RWPE1 (cell line): ENCODE data around the gene PTPRN2.
"Not testable (repeated sequence)": the region's sequence is repeated elsewhere in the genome, so short reads cannot be mapped to it uniquely, and the experiment has no call there.

ENCODE experiments used
- CTCF ChIA-PET: fragments of 350-600 bp; sonication (Branson Sonifier 250); formaldehyde crosslinking; extraction: SDS; loops from one replicate; lab custom pipeline; 2021; lab: Yijun Ruan, JAX
- POLR2A ChIA-PET: fragments of 400-600 bp; formaldehyde crosslinking; extraction: SDS; loops from one replicate; lab custom pipeline; 2020; ENCODE audit warnings: antibody characterized with exemption; ENCODE audit not compliant: low non-redundant PET; lab: Yijun Ruan, JAX
- DNase-seq: peaks from one replicate; pipeline ENCODE4 v3.0.0; 2012; ENCODE audit warnings: low spot score
- H3K27ac ChIP-seq: fragments of 450-650 bp; 2 replicates; pipeline ENCODE4 v1.5.1; 2017
- TF ChIP-seq, protein P1 (sequence below): fragments of 450-650 bp; conservative IDR thresholded peaks from 2 replicates; pipeline ENCODE4 v1.5.1; 2017; ENCODE audit warnings: low read depth, mild to moderate bottlenecking

The PTPRN2 gene

DNA sequence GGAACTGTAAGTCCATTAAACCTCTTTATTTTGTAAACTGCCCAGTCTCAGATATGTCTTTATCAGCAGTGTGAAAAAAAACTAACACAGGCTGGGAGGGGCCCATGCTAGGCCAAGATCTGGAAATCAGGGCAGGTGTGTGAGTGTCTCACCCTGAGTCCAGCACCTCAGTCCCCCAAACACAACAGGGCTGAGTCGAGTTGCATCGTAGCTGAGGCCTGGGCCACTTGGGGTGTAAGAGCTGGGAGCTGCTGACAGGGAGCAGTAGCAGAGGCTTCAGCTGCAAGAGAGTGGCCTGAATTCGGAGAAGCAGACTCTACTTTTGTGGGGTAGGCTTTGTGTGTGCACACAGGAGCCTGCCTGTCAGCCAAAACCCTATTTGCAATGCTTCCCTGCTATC is 553.1 kb downstream of the PTPRN2 start:
- TF ChIP-seq, protein P1, sequence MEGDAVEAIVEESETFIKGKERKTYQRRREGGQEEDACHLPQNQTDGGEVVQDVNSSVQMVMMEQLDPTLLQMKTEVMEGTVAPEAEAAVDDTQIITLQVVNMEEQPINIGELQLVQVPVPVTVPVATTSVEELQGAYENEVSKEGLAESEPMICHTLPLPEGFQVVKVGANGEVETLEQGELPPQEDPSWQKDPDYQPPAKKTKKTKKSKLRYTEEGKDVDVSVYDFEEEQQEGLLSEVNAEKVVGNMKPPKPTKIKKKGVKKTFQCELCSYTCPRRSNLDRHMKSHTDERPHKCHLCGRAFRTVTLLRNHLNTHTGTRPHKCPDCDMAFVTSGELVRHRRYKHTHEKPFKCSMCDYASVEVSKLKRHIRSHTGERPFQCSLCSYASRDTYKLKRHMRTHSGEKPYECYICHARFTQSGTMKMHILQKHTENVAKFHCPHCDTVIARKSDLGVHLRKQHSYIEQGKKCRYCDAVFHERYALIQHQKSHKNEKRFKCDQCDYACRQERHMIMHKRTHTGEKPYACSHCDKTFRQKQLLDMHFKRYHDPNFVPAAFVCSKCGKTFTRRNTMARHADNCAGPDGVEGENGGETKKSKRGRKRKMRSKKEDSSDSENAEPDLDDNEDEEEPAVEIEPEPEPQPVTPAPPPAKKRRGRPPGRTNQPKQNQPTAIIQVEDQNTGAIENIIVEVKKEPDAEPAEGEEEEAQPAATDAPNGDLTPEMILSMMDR, result no peak
- ChIA-PET POLR2A (no interaction called here), CTCF (no interaction called here)
- no peak for DNase-seq
- no peak overlapping the region for H3K27ac ChIP-seq

DNA sequence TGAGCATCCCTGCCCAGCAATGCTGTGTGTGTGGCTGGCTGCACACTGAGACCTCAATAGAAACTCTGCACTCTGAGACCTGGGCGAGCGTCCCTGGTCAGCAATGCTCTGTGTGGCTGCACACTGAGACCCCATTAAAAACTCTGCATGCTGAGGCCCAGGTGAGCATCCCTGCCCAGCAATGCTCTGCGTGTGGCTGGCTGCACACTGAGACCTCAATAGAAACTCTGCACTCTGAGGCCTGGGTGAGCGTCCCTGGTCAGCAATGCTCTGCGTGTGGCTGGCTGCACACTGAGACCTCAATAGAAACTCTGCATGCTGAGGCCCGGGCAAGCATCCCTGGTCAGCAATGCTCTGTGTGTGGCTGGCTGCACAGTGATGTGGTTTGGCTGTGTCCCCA is 553.7 kb downstream of the PTPRN2 start:
- H3K27ac ChIP-seq, POLR2A ChIA-PET, DNase-seq: not testable (repeated sequence)

DNA sequence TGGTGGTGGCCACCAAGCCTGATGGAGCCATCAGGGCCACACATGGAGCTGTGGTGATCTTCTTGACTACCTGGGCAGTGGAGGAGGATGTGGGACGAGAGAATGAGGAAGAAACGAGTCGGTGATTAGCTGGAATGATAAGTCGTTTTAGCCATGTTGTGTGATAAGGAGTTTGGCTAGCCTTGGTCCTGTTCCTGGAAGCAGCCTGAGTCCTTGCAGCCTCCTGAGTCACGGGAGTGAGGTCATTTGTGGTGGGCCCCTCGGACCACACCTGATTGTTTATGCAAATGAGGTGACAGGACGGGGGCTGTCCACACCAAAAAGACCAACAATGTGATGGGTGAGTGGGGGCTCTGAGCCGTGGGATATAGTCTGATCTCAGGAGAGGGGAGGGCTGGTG is 554.4 kb downstream of the PTPRN2 start:
- DNase-seq, result no peak
- TF ChIP-seq, protein P1, result no peak
- H3K27ac ChIP-seq, result no peak overlapping the region
- ChIA-PET POLR2A (no interaction called here), CTCF (no interaction called here)

More for the DNA sequence above, 553.7 kb downstream of the PTPRN2 start:
- CTCF ChIA-PET, result not testable (repeated sequence)

DNA sequence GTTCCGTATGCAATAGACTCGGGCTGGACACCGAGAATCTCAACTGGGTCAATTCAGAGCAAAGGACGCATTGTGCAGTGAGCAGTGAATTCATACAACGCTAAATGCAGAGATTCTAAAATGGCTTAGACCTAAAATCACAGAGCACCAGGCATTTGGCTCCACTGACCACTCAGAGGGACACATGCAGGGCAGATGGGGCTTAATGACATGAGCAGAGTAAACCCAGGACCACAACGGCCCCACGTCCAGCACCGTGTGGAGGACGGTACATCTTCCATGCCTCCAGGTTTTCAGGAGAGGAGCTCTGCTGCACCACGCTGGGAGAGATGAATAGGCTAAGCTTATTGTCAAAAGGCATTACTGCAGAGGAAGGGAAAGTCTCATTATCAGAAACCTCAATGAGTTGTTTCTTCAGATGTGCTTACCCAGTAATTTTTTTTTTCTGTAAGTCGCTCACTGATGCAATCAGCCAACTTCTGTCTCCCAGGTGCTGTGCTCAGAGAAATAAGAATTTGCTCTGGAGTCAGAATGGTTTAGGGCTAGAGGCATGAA is 555.0 kb downstream of the PTPRN2 start:
- H3K27ac ChIP-seq, result no peak overlapping the region
- ChIA-PET CTCF (no interaction called here), POLR2A (no interaction called here)
- DNase-seq, result no peak
- TF ChIP-seq, protein P1, result no peak

DNA sequence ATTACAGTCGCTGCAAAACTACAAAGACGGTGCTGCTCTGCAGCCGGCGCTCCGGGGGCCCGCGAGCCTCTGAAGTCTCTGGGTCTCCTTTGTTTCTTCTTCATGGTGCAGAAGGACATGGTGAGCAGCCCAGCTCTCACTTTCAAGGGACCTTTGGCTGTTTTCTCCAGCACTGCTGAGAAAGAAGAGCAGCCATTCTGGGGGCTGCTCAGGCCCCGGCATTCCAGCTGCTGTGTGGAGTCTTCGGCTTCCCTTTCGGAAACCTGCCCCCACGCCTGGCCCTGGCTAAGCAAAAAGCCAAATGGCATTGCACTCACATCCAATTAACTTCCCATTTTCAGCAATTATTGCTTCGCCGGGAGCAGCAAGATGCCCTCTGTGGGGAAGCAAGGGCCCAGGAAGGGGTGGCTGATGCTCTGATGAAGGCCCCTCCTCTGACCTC is 555.7 kb downstream of the PTPRN2 start:
- H3K27ac ChIP-seq, result no peak overlapping the region
- TF ChIP-seq, protein P1, result no peak
- ChIA-PET CTCF (no interaction called here), POLR2A (no interaction called here)
- no peak for DNase-seq

DNA sequence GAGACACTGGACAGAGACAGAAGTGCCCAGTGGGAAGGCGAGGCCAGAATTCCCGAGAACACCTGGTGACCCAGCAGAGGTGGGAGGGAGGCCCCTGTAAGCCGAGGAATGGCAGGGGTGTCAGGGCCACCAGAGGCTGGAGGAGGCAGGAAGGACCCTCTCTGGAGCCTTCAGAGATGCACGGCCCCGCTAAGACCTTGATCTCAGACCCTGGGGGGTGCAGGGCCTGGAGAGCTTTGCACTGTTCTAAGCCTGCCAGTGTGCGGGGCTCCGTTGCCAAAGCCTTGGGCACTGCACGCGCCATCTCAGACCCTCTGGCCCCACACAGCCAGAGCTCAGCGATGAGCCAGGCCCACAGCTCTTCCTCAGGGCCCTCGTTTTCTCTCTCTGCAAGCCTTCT is 557.1 kb downstream of the PTPRN2 start:
- H3K27ac ChIP-seq, result no peak overlapping the region
- CTCF ChIA-PET, result no interaction called here
- DNase-seq, result no peak
- POLR2A ChIA-PET, result no interaction called here
- TF ChIP-seq, protein P1, result no peak

DNA sequence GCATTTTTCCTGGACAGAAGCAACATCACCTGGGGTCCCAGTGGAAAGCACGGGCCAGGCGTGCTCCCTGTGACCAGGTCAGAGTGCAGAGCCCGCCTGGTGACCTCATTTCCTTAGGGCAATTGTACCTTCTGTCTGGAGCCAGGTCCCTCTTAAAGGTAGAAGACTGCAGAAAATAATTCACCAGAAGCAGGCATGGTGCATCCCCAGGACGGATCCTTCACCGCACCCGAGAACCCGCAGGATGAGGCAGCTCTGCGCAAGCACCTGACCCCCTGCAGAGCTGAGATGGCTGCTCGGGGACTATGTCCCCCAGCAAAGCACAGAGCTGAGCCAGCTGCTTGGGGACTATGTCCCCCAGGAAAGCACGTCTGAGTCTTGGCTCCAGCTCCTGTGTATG is 557.6 kb downstream of the PTPRN2 start:
- no peak overlapping the region for H3K27ac ChIP-seq
- ChIA-PET CTCF (no interaction called here), POLR2A (no interaction called here)
- no peak for DNase-seq
- TF ChIP-seq, protein P1, result no peak
